GM18498 (cell line): ENCODE data around the gene CAPS.

Source experiments
- ATAC-seq: cut with Tn5 transposase; IDR thresholded peaks from one replicate; pipeline ENCODE4 v1.9.1; 2021; ENCODE audit warnings: mild to moderate bottlenecking, moderate library complexity; ENCODE audit not compliant: unreplicated experiment

CAPS gene

DNA sequence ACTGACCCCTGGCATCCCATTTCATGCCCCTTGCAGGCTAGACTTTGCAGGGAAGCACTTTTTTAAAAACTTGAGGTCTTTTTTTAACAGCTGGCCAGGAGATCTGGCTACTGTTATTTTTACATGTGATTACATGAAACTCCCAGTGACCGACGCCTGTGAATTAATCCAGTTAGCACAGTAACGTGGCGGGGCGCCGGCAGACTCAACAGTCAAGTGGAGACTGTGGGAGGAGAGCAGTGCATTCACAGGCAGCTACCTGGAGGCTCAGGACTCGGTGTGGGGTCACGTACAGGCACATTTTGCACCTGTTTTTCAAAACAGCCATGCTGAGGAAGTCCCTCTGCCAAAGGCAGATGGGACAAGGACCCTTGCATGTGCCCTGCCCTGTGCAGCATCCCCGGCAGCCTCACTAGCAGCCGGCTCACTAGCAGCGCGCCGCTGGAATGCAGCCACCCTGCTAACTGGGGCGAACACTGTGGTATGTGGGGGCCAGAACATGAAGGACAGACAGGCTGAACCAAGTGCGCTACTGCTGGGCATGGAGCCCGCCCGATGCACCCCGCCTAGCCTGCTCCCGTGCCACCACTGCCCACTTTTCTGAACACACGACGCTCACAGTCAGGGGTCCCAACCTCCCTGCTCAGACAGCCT, 18.7 kb downstream of the CAPS start:
- ATAC-seq, result no peak

DNA sequence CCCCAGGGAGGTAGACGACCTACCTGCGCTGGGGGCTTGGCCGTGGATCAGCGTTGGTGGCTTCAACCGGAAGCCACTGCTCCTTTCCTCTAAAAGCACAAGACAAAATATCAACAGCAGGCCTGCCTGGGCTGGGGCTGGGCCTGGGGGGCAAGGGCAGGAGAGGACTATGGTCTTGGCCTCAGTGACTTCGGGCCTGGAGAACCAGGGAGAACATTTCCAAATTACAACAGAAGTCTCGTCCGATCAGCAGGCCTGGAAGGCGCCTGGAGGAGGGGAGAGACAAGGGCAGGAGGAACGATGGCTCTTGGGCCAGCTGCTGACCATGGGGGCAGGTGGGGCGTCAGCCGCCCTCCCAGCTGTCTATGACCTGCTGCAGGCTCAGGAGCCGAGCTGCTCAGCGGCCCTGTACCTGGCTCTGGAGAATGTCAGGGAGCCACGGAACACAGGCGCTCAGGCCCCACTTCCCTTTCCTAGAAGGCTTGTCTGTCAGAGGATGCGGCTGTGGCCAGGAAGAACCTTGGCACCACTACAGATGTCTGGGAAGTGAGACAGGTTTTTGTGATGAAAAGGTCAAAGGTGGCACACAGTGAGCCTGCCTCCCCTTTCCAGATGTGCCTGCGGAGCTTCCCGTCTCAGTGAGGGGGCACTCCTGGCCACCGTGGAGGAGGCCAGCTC, 19.5 kb downstream of the CAPS start:
- no peak for ATAC-seq

DNA sequence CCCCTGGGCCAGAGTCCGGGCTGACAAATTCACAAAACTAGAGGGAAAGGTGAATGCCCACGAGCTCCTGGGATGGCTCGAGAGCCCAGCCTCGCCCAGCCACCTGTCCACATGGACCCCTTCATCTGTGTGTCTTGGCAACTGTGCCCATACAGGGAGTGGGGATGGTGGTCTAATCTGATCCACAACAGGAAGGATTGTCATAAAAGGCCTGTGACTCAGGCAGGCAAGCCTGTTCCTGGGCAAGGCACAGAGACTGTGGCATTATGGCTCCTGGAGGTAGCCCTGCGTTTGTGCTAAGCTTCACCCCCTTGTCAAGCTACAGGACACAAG, 20.0 kb downstream of the CAPS start:
- no peak for ATAC-seq

DNA sequence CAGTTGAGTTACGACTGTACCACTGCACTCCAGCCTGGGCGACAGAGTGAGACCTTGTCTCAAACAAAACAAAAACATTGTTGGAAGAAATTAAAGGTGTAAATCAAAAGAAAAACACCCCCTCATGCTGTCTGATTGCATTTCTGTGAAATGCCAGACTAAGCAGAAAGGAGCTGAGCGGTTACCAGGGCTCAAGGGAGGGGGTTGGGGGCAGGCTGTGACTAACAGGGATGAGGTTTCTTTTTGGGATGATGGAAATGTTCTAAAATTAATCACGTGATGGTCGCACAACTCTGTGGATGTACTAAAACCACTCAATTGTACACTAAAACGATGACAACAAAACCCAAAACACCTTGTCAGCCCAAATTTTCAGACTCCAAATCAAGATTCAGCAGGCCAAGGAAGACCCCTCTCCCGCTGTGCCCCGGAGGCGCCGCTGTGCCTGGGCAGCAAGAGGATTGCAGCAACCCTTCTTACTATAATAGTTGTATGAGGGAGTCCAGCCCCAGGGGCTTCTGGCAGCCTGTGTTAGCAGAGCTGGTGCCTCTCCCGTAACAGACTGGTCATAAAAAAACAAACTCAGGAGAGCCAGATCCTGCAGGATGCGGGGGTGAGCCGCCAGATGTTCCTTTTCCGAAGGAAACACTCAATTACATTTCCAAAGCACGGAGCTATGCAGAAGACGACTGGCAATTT, 20.9 kb downstream of the CAPS start:
- ATAC-seq, result no peak

DNA sequence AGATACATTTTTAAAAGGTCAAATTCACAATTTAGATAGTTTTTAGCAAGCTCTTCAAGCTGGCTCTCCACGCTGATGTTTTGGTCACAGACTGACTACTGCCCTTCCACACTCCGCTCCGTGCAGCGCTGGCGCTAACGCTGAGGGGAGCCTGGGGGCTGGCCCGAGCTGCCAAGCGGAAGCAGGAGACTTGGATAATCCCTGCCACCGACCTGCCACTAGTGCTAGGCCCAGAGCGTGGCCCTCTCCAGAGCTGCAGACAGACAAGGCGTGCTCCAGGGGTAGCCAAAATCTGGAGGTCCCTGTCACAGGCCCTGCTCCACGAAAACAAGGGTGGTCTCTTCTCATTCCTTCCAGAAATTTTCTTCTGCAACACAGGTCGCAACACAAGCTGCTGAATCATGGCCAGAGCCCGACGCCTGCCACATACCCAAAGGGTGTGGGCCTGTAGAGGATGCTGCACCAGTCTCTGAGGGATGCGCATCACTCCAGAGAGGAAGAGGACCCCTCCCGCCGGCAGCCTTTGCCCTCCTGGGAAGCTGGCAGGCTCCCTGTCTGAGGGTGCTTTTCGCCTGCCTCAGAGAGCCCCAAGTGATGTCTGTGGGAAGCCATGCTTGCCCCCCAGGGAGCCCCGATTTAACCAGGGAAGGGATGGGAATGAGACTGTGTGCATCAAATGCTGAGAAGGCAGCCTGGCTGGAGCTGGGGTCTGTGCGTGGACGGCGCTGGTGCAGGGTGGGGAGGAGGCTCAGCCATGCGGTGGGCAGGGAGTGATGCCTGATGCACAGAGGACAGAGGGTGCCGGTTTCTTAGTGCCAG, 21.6 kb downstream of the CAPS start:
- no peak for ATAC-seq

DNA sequence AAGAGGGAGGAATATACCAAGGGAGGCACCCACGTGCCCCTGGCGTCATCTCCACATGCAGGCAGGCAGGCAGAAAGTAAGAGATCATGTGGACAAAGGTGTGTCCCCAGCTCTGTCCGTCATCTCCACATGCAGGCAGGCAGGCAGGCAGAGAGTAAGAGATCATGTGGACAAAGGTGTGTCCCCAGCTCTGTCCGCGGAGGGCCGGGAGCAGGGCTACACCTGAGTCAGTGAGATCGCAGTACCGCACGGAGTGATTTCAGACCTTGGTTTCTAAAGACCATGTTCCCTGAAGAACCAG, 22.2 kb downstream of the CAPS start:
- no peak for ATAC-seq

DNA sequence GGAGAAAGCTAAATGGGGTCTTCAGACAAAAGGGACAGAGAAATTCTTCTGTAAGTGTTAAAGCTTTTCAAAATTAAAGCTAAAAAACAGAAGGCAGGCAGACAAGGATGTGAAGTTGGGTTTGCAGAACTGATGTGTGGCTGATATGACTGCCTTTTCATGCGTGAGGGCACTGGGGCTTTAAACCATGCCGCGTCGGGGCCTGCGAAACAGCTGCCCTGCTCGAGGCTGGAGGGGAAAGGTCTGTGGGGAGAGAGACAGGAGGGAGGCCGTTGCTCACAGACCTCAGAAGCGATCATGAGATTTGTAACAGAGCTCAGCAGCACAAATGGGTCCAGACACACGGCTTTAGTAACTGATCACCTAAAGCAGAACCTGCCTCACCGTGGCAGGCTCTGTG, 23.5 kb downstream of the CAPS start:
- no peak for ATAC-seq

DNA sequence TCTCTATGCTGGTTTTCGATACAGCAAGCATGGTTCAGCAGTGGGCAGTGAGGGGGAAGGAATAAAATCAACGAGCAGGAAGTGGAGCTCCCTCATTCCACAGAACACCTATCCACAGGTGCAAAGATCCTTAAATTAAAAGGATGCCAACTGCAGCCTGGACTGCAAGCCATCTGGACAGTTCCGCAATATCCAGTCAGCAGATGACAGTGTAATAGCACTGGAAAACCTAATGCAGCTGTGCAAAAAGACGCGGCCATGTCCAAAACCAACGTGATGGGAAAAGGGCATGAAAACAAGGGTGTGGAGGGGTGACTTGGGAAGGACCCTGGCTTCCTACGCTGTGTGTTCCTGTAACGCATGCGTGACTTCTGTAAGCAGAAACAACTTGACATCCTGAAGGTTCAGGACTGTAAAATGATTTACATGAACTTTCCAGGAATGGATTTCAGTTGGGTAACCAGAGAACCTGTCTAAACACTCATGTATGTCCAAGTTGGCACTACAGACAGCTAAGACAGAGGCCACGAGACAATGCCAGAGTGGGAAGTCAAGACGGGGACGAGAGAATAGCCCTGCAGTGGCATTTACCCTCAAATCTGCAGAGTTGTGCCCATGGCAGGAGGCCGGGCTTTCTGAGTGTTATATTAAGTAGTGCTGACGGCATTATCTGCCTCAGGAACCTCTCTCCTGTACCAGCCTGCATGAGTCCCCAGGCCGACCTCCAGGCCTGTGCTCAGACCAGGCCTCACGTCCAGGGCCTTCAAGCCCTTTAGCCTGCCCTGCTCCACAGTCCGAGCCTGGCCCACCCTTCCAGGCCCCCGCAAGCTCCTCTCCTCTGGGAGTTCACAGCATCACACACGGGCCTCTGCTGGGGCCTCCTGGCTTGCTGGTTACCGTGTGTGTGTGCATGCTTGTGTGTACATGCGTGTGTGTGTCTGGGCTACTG, 26.5 kb downstream of the CAPS start:
- ATAC-seq, result no peak

DNA sequence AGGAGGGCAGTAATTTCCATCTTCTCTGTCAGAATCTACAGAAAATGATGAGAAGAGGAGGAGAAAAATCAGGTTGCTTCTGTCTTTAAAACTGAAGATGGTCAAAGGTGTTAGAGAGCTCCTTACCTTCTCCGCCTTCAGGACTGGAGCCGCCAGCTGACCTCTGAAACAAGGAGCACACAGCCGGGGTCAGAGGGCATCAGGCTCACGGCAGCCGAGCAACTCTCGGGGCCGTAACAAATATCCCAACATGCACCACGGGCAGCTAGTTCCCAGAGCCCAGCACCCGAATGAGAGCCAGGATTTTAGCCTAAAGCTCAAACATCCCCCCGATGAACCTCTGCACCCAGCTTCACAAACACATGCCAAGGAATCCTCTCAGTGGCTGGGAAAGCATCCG, 27.6 kb downstream of the CAPS start:
- ATAC-seq, result no peak

DNA sequence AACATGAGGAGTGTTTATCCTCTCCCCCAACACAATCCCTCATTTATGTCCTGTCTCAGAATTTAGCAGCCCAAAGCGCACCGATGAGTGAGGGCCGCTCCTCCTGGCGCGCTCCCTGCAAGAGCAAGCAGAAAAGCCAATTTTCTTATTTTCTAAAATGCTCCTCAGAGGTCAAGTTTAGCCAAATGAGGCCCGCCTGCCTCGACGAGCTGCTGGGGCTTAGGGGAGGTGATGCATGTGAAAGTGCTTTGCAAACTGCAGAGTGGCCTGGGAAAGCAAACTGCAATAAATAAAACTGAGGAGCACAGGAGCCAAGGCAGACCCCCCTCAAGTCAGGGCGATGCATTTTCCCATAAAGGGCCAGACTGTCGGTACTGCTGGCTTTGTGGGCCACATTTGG, 29.0 kb downstream of the CAPS start:
- ATAC-seq, result no peak

DNA sequence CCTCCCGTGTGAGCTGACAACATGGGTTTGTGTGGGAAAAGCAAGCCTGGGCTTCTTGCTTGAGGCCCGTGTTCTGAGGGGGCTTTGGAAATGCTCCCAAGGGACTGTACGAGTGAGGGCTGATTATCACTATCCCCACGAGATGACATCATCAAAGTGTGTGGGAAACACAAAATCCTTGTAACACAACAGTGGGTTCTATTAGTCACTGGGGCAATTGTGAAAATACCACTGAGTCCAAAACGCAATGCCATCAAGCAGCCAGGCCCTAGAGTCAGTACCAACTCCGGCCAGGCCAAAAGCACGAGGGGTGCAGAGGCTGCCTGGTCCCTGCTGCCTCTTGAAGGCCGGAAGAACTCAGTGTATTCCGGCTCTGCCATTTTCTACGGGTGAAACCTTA, 29.6 kb downstream of the CAPS start:
- ATAC-seq, result no peak

DNA sequence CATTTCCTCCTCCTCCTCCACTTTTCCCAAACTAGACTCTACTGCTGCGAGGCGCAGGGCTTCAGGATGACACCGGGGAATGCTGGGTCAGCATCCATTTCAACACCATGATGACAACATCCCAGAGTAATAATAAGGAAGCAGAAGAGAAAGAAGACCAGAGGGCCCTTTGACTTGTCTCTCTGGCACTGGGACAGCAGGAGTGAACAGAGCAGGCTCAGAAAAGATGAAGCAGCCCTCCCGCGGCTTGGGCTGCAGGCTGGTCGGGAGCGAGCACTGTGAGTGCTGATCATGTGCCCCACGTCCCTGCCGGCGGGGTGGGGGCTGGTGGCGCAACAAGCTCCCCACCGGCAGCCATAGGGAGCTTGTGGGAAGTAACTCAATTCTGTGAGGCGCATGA, 33.4 kb downstream of the CAPS start:
- ATAC-seq, result no peak

DNA sequence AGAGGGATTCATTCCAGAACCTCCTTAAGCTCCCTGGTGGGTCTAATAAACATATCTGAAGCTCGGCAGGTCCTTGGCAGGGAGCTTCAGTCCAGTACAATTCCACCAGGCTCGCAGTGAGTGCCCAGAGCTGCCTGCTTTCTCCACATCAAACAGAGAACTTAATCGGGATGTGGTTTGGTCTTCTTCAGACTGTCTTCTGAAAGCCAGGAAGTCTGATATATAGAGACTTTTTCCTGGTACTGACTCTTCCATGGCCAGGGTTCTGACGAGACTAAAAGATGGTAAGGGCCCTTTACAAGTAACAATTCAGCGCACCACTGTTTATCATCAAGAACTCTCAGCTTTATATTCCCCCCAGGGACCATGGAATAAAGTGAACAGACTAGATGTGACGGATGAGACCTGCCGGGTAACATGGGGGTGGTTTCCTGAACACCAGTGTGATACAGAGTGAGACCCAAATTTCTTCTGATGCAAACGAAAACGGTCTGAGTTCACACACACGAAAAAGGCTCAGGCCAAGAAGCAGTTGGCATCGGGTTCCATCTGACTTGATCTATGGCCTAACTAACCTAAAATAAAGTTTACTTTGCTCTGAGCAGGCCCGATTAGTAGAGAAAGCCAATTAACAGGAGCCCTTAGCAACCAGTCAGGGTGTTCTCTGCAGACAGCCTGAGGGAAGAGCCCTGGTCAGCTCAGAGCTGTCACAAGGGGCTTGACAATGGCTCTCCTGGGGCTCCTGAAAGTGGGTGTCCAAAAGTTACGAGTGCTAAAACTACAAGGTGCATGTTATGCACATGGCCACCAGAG, 34.9 kb downstream of the CAPS start:
- no peak for ATAC-seq

DNA sequence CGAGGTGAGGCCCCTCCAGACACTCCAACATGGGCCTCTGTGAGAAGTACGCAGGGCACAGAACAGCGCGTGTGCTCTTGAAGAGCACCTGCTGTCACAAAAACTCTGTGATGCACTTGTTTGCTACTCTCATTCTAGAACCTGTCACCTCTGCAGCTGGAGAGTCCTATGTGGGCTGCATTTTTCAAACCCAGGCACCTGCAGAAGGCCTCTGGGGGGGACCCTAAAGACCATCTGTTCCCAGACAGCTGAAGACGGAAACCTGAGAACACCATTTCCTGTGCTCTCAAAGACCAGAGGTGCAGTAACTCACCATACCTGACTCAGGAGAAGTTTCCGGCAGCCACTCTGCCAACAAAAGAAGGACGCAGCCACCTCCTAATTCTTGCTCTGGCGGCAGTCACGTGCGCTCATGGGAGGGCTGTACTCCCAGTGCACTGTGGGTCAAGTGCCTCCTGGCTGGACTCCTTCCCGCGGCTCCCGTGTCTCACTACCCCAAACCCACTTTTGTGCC, 35.8 kb downstream of the CAPS start:
- ATAC-seq, result no peak

DNA sequence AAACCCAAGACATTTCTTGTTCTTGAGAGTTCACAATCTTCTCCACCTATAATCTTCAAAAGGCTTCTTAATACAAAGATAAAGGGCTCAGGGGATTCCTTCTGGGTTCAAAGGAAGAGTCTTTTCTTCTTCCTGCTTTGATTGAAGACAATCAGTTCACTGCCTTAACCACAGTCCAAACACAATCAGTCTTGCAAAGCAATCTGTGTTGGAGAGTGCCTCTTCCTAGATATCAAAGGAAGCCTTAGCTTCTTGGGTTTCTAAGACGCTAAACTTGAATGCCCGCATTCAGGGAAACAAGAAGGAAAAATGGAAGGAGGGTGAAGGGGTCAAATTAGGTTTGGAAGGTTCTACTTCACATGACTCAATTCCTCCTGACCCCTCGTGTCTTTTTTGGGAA, 36.7 kb downstream of the CAPS start:
- ATAC-seq, result no peak

DNA sequence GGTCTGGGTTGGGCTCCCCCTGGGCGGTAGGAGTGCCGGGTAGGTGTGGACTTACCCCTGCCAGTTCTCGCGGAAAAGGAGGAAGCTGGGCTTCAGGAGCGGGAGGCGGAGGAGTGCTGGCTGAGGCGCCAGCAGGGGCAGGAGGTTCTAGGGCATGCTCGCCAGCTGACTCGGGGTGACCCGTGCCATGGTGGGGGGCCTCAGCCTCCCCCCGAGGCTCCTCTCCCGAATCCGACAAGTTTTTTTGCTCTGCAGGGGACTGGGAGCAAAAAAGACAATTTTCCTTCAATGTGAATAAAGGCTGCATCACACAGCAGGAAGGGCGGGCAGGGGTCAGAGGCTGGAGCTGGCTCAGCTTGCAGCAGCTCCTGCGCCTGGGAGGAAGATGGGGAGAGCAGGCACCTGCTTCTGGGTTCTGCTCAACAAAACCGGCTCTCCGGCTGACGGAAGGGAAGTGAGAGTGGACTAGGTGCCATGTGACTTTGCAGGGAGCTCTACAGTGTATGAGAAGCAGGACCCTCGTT, 37.3 kb downstream of the CAPS start:
- ATAC-seq, result no peak

DNA sequence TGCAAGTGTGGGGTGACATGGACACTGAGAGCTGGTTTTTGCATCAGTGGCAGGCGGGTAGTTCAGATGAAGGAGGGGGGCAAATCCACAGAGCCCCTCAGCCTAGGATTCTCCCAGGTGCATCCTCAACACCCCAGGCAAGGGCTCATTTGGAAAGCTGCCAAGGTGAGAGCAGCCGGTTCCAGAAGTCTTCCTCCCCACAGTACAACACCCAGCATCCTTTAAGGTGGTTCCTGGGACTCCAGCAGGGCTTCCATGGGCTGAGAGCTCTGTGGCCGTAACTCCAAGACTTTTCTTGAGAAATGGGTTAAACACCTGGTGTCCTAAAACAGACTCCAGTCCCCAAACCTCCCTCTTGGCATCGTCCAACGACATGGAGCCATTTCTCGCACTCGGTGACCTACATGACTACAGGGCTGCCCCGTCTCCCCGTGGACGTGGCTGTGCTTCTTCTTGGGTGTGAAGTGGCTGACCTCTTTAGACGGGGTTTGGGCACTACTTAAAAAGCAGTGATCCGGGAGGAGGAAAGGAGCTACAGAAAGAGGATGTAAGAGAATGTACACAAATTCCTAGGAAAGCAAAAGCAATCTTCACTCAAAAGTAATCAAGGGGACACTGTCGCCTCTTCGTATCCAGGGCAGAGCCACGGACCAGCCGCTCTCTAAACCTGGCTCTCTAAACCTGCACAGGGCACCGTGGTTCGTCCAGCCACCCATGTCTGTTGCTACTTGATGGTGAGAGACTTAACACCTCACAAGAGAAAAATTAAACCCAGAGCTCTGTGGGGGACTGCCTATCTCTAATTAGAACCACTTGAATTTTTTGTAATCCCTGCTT, 38.4 kb downstream of the CAPS start:
- no peak for ATAC-seq

DNA sequence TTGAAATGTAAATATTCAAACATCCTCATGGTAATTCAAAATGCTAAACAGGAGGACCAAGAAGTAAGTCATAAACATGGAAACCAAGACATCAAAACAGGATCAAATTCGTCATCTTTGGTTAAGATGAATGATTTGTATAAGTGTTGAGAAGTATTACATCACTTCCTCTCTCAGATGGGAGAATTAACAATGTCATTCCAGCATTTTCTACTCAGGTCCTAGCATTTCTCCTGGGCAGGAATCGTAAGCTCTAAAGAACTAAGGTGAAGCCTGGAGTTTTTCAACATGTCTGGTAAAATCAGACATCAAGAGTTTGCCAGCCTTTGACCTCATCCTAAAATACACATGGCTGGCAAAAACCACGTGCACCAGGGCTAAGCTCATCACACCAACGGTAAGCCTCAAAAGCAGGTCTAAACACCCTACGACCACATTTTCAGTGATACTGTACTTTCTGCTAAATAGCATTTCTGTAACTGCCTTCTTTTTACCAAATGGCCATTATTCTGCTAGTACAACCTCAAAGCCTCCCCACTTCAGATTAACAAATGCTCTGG, 39.1 kb downstream of the CAPS start:
- ATAC-seq, result no peak
